IMR-90 (cell line): ENCODE results near the gene CLDN14. TPM values are rescaled to one million over a fixed set of nuclear protein-coding genes. Genes with fewer than 3 reads are reported as not detected.
A peak's percentile ranks its signal among the peaks of the same experiment; 100 is the strongest.

Experiments used
- ATAC-seq: fragments of 200-7000 bp; cut with Tn5 transposase; 2 replicates; pipeline ENCODE4 v1.9.1; 2020; ENCODE audit warnings: low read depth, mild to moderate bottlenecking, moderate library complexity
- BruUV-seq: library from RNA; stranded (reverse); fragments of 400-500 nt; replicated peaks from 2 replicates; lab custom pipeline; 2021; lab: Mats Ljungman, UMichigan
- CTCF ChIA-PET: fragments of 300-600 bp; formaldehyde crosslinking; extraction: SDS; loops from one replicate; lab custom pipeline; 2021; ENCODE audit warnings: antibody characterized with exemption; lab: Yijun Ruan, JAX
- POLR2A ChIA-PET: fragments of 300-600 bp; sonication (Branson Sonifier 250); formaldehyde crosslinking; loops from one replicate; lab custom pipeline; 2022; ENCODE audit warnings: antibody characterized with exemption; ENCODE audit not compliant: unreplicated experiment; lab: Charles Lee
- DNase-seq: peaks from one replicate; pipeline ENCODE4 v3.0.0; 2013
- H2AFZ ChIP-seq: replicated peaks from 2 replicates; pipeline ENCODE3; 2013; ENCODE audit warnings: low read length, mild to moderate bottlenecking; ENCODE audit not compliant: poor library complexity
- H2AK5ac ChIP-seq: 2 replicates; pipeline ENCODE4 v1.6.1; 2013; ENCODE audit warnings: low read depth, low read length, inconsistent platforms
- H2AK9ac ChIP-seq: replicated peaks from 2 replicates; pipeline ENCODE3; 2013; ENCODE audit warnings: mild to moderate bottlenecking, low read depth, low read length, moderate library complexity; ENCODE audit not compliant: poor library complexity
- H2BK120ac ChIP-seq: 2 replicates; pipeline ENCODE4 v1.6.1; 2013; ENCODE audit warnings: low read depth, low read length, inconsistent platforms
- H2BK15ac ChIP-seq: 3 replicates; pipeline ENCODE4 v1.6.1; 2013; ENCODE audit warnings: low read depth, low read length, inconsistent platforms
- H2BK20ac ChIP-seq: 2 replicates; pipeline ENCODE4 v1.6.1; 2013; ENCODE audit warnings: low read depth, mild to moderate bottlenecking, inconsistent platforms, low read length, moderate library complexity
- H2BK5ac ChIP-seq: 2 replicates; pipeline ENCODE4 v1.6.1; 2013; ENCODE audit warnings: mild to moderate bottlenecking, low read depth, low read length, inconsistent platforms; ENCODE audit not compliant: poor library complexity, severe bottlenecking
- H3K14ac ChIP-seq: replicated peaks from 2 replicates; pipeline ENCODE4 v1.6.1; 2013; ENCODE audit warnings: low read depth, low read length, inconsistent platforms
- H3K18ac ChIP-seq: 2 replicates; pipeline ENCODE4 v1.6.1; 2013; ENCODE audit warnings: low read depth, low read length, control low read depth
- H3K23ac ChIP-seq: 2 replicates; pipeline ENCODE4 v1.6.1; 2013; ENCODE audit warnings: low read depth, low read length, inconsistent platforms
- H3K27ac ChIP-seq: 2 replicates; pipeline ENCODE4 v1.5.1; 2013; ENCODE audit warnings: mild to moderate bottlenecking, control low read depth, low read length; ENCODE audit not compliant: insufficient read depth
- H3K27me3 ChIP-seq: 2 replicates; pipeline ENCODE4 v1.6.1; 2013; ENCODE audit warnings: low read length; ENCODE audit not compliant: control insufficient read depth, insufficient read depth
- H3K36me3 ChIP-seq: 2 replicates; pipeline ENCODE4 v1.6.1; 2013; ENCODE audit warnings: low read length, mixed read lengths; ENCODE audit not compliant: control insufficient read depth, insufficient read depth
- H3K4ac ChIP-seq: 2 replicates; pipeline ENCODE4 v1.6.1; 2013; ENCODE audit warnings: low read depth, low read length, inconsistent platforms
- H3K4me1 ChIP-seq: 2 replicates; pipeline ENCODE4 v1.6.1; 2013; ENCODE audit warnings: low read length, mixed read lengths; ENCODE audit not compliant: control insufficient read depth, insufficient read depth
- H3K4me2 ChIP-seq: 2 replicates; pipeline ENCODE4 v1.6.1; 2013; ENCODE audit warnings: low read depth, mild to moderate bottlenecking, control low read depth, low read length, moderate library complexity
- H3K4me3 ChIP-seq: 2 replicates; pipeline ENCODE4 v1.5.1; 2013; ENCODE audit warnings: low read depth, mild to moderate bottlenecking, control low read depth, low read length, moderate library complexity; ENCODE audit not compliant: insufficient read depth
- H3K56ac ChIP-seq: 2 replicates; pipeline ENCODE4 v1.6.1; 2013; ENCODE audit warnings: low read length, inconsistent platforms; ENCODE audit not compliant: insufficient read depth; ENCODE audit errors: extremely low read depth
- H3K79me1 ChIP-seq, 2 experiments: 2 replicates each; pipeline ENCODE4 v1.6.1; 2013; ENCODE audit warnings: low read length in 2 of 2, inconsistent platforms in 1 of 2, low read depth in 1 of 2
- H3K9ac ChIP-seq: 2 replicates; pipeline ENCODE4 v1.6.1; 2013; ENCODE audit warnings: low read depth, low read length, control low read depth
- H3K9me1 ChIP-seq: 2 replicates; pipeline ENCODE4 v1.6.1; 2013; ENCODE audit warnings: low read length, inconsistent platforms; ENCODE audit not compliant: insufficient read depth
- H3K9me3 ChIP-seq: 2 replicates; pipeline ENCODE4 v1.6.1; 2013; ENCODE audit warnings: low read length; ENCODE audit not compliant: control insufficient read depth, insufficient read depth
- H4K20me1 ChIP-seq: 2 replicates; pipeline ENCODE4 v1.6.1; 2013; ENCODE audit warnings: low read length, inconsistent platforms; ENCODE audit not compliant: insufficient read depth
- H4K5ac ChIP-seq: 2 replicates; pipeline ENCODE4 v1.6.1; 2013; ENCODE audit warnings: mild to moderate bottlenecking, low read depth, low read length, control low read depth
- H4K8ac ChIP-seq, 2 experiments: 2 replicates each; pipeline ENCODE4 v1.6.1; 2013; ENCODE audit warnings: low read depth in 2 of 2, low read length in 2 of 2, control low read depth in 1 of 2, inconsistent platforms in 1 of 2
- H4K91ac ChIP-seq: 2 replicates; pipeline ENCODE4 v1.6.1; 2013; ENCODE audit warnings: low read depth, low read length, inconsistent platforms; ENCODE audit not compliant: insufficient read depth
- CEBPB ChIP-seq: IDR thresholded peaks from 2 replicates; pipeline ENCODE4 v1.6.1; 2012; ENCODE audit warnings: low read depth, low read length, improper control_type of control experiment
- CHD1 ChIP-seq: IDR thresholded peaks from 2 replicates; pipeline ENCODE4 v1.6.1; 2012; ENCODE audit warnings: low read depth, low read length, improper control_type of control experiment
- ELK1 ChIP-seq: fragments of 150-350 bp; IDR thresholded peaks from 2 replicates; pipeline ENCODE4 v1.6.1; 2016; ENCODE audit warnings: low read depth, mild to moderate bottlenecking, low read length, moderate library complexity, borderline replicate concordance
- MAFK ChIP-seq: IDR thresholded peaks from 2 replicates; pipeline ENCODE4 v1.6.1; 2012; ENCODE audit warnings: low read depth, low read length, improper control_type of control experiment
- MAZ ChIP-seq: IDR thresholded peaks from 2 replicates; pipeline ENCODE4 v1.6.1; 2012; ENCODE audit warnings: low read depth, mild to moderate bottlenecking, low read length, improper control_type of control experiment, moderate library complexity, borderline replicate concordance
- MXI1 ChIP-seq: IDR thresholded peaks from 2 replicates; pipeline ENCODE4 v1.6.1; 2012; ENCODE audit warnings: low read depth, mild to moderate bottlenecking, low read length, moderate library complexity, borderline replicate concordance
- NFE2L2 ChIP-seq: fragments of 150-350 bp; IDR thresholded peaks from 2 replicates; pipeline ENCODE4 v1.6.1; 2016; ENCODE audit warnings: low read depth, mild to moderate bottlenecking, low read length
- POLR2A ChIP-seq: IDR thresholded peaks from 2 replicates; pipeline ENCODE4 v1.6.1; 2012; ENCODE audit warnings: mild to moderate bottlenecking, low read depth, low read length
- RAD21 ChIP-seq: IDR thresholded peaks from 2 replicates; pipeline ENCODE4 v1.6.1; 2012; ENCODE audit warnings: low read length, improper control_type of control experiment
- RFX5 ChIP-seq: IDR thresholded peaks from 2 replicates; pipeline ENCODE4 v1.8.0; 2012; ENCODE audit warnings: low read depth, mild to moderate bottlenecking, low read length, moderate library complexity
- USF2 ChIP-seq: fragments of 150-350 bp; IDR thresholded peaks from 2 replicates; pipeline ENCODE4 v1.6.1; 2017; ENCODE audit warnings: mild to moderate bottlenecking, antibody characterized with exemption, low read length, low read depth
- WGBS, 2 experiments: methylation state at CpG; one replicate each; pipeline versions ENCODE4 v1.1.5 to v1.1.7; 2013; ENCODE audit warnings: missing lambda C conversion rate in 2 of 2; ENCODE audit not compliant: insufficient read length in 1 of 2; ENCODE audit errors: extremely low coverage in 2 of 2; 5-methylcytosine and 5-hydroxymethylcytosine counted together
- dilution Hi-C: fragments of 300-500 bp; cut with HindIII; formaldehyde crosslinking; loops from one replicate; pipeline ENCODE4 v1.14.3; 2018; ENCODE audit warnings: low sequenced_read_pairs; ENCODE audit not compliant: unreplicated experiment
- in situ Hi-C: fragments of 300-500 bp; cut with MboI; formaldehyde crosslinking; loops from 3 replicates; pipeline ENCODE4 v1.14.3; 2019; ENCODE audit warnings: low sequenced_read_pairs, inconsistent platforms, mixed read lengths
- intact Hi-C: fragments of 100-400 bp; cut with micrococcal nuclease; formaldehyde crosslinking; loops from 2 replicates; pipeline ENCODE4 v1.10.0; 2022
- polyA plus RNA-seq, 3 experiments: library from polyadenylated mRNA; depleted of rRNA; stranded (reverse); fragments of >200 nt; gene quantifications; 2 replicates each; pipeline ENCODE4 v1.2.3, GENCODE V29; 2012; ENCODE audit warnings: low replicate concordance in 1 of 3
- total RNA-seq: library from RNA; depleted of rRNA; stranded (reverse); fragments of >200 nt; gene quantifications from 2 replicates; pipeline ENCODE4 v1.2.3, GENCODE V29; 2012

Gene CLDN14
- total and polyA plus RNA-seq, 2 of the 4 experiments (the other 2 are of a cell fraction): not detected

- dilution Hi-C loops: no loop called here
- H3K4ac ChIP-seq: no peak overlapping the region
- CTCF ChIA-PET: no interaction called here
- no peaks in the 10 kb centered on the region for H3K9me3 ChIP-seq
- no peak for TF ChIP-seq ELK1
- no peak for TF ChIP-seq RFX5
- no peak for TF ChIP-seq MAZ
- TF ChIP-seq RAD21: no peak
- TF ChIP-seq NFE2L2: no peak
- no peak for TF ChIP-seq MAFK
- TF ChIP-seq CHD1: no peak
- TF ChIP-seq POLR2A: no peak
- TF ChIP-seq USF2: no peak
- TF ChIP-seq CEBPB: no peak
- TF ChIP-seq MXI1: no peak
- ATAC-seq (no peak), DNase-seq (no peak)
- no peak overlapping the region for H3K27ac ChIP-seq
- no peak overlapping the region for H2BK120ac ChIP-seq
- H4K5ac ChIP-seq: no peak overlapping the region
- in situ Hi-C loops: no loop called here
- H2AFZ ChIP-seq: no peak overlapping the region
- H2AK9ac ChIP-seq: peak overlapping the region; percentile 81
- peaks cover 6% of the 10 kb centered on the region for H3K36me3 ChIP-seq
- H3K4me1 ChIP-seq: peaks cover 6% of the 10 kb centered on the region
- H3K56ac ChIP-seq: no peak overlapping the region
- H3K18ac ChIP-seq: no peak overlapping the region
- no peak overlapping the region for H3K14ac ChIP-seq
- H3K9me1 ChIP-seq: peaks cover 11% of the 10 kb centered on the region
- H3K27me3 ChIP-seq: no peaks in the 10 kb centered on the region
- no peak overlapping the region for H2BK15ac ChIP-seq
- H4K91ac ChIP-seq: no peak overlapping the region
- no peak overlapping the region for H2BK5ac ChIP-seq
- 94% methylated on average over 2 of the region's 11 CpGs; no CpG with 5 or more reads in 1 of the 2 experiments for WGBS, 2 experiments
- intact Hi-C loops: no loop called here
- H4K20me1 ChIP-seq: no peaks in the 10 kb centered on the region
- BruUV-seq: no TSS peak
- H3K23ac ChIP-seq: no peak overlapping the region
- no peak overlapping the region for H2BK20ac ChIP-seq
- POLR2A ChIA-PET: no interaction called here
- no peak overlapping the region for H2AK5ac ChIP-seq
- H3K4me2 ChIP-seq: no peak overlapping the region
- H3K9ac ChIP-seq: no peak overlapping the region
- no peak overlapping the region for H4K8ac ChIP-seq
- H3K79me1 ChIP-seq: no peaks in the 10 kb centered on the region
- no peak overlapping the region for H3K4me3 ChIP-seq
These were observed 67.0 kb downstream of the CLDN14 start for GRCh38 chr21:36412916-36413315.
